ENCODE results near the gene RPN2. TPM values are rescaled to one million over a fixed set of nuclear protein-coding genes. Genes with fewer than 3 reads are reported as not detected.

The RPN2 gene
- total RNA-seq, 1 experiment from 2014 or later = 220 TPM

DNA sequence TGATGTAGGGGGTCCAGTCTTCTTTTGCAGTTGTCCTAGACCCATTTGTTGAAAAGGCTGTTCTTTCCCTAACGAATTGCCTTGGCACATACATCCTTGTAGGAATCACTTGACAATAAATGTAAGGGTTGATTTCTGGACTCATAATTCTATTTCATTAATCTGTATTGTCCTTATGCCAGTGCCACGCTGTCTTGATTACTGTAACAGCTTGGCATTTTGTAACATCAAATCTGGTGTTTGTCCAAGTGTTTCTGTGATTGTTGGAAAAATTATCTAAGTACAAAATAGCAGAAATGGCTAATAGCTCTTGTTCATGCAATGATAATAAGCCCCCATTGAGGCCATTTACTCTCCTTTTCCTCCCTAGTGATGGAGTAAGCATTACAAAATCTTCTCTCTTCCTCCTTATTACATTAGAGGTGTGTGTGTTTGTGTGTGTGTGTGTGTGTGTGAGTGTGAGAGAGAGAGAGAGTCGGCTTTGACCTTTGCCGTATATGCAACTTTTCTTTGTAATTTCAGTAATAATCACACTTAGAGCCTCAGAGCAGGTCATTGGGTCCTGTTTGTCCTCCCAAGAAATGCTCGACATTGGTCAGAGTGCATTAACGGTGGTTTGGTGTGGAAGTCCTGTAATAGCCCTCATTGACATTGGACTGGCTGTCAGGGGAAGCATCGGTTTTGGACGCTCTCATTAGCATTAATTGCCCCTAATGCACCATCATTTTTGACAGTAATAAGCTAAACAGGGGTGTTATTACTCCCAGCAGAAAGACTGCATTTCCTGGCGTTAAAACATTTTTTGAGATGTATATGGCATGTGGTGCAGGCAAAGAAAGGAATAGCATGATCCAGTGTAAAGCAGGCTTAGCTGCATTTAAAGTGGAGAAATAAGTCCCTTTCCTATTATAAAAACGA lies 40.9 kb downstream of the RPN2 start:
- no peak overlapping the region for H2AFZ ChIP-seq (ENCODE audit: low read depth, low read length, poor library complexity, severe bottlenecking)
- H3K9ac ChIP-seq (ENCODE audit: low read length) = no peak overlapping the region
- ChIA-PET POLR2A (no interaction called here), RAD21 (ENCODE audit: low non-redundant PET in 1 of 2, low total read pairs in 2 of 2, uncharacterized antibody in 2 of 2, unreplicated experiment in 2 of 2) (no interaction called here), CTCF (no interaction called here)
- H3K36me3 ChIP-seq (ENCODE audit: control insufficient read depth in 1 of 2, insufficient read depth in 2 of 2, low read length in 2 of 2) = peaks cover 42% of the 10 kb centered on the region in 2 experiments
- no peaks in the 10 kb centered on the region for H3K9me3 ChIP-seq (ENCODE audit: control insufficient read depth in 1 of 2, insufficient read depth in 1 of 2, low read depth in 1 of 2, low read length in 2 of 2)
- TF ChIP-seq TCF7L2 (IDR thresholded peaks at IDR 0.05; ENCODE audit: borderline replicate concordance, extremely low read depth, insufficient read depth, insufficient read length) (no peak), CBX3 (IDR thresholded peaks at IDR 0.05; ENCODE audit: low read depth) (no peak), JUND (IDR thresholded peaks at IDR 0.05) (no peak), SP1 (IDR thresholded peaks at IDR 0.05; ENCODE audit: low read depth) (no peak), POLR2A (IDR thresholded peaks at IDR 0.05; ENCODE audit: borderline replicate concordance, extremely low read depth, insufficient read depth, insufficient read length) (no peak), SIN3A (IDR thresholded peaks at IDR 0.05; ENCODE audit: low read depth) (no peak), EZH2phosphoT487 (IDR thresholded peaks at IDR 0.05; ENCODE audit: borderline replicate concordance) (no peak), EZH2 (IDR thresholded peaks at IDR 0.05) (no peak), SRF (IDR thresholded peaks at IDR 0.05; ENCODE audit: low read depth) (no peak), RAD21 (IDR thresholded peaks at IDR 0.05; ENCODE audit: low read depth) (no peak), ZNF274 (IDR thresholded peaks at IDR 0.05; ENCODE audit: low read depth, low read length) (no peak), CEBPB (IDR thresholded peaks at IDR 0.05; ENCODE audit: low read depth) (no peak), ELF1 (IDR thresholded peaks at IDR 0.05; ENCODE audit: borderline replicate concordance, low read depth) (no peak), EGR1 (IDR thresholded peaks at IDR 0.05; ENCODE audit: low read depth) (no peak), POLR2AphosphoS5 (IDR thresholded peaks at IDR 0.05; ENCODE audit: low read depth, low read length) (no peak)
- TF ChIP-seq, protein P1, sequence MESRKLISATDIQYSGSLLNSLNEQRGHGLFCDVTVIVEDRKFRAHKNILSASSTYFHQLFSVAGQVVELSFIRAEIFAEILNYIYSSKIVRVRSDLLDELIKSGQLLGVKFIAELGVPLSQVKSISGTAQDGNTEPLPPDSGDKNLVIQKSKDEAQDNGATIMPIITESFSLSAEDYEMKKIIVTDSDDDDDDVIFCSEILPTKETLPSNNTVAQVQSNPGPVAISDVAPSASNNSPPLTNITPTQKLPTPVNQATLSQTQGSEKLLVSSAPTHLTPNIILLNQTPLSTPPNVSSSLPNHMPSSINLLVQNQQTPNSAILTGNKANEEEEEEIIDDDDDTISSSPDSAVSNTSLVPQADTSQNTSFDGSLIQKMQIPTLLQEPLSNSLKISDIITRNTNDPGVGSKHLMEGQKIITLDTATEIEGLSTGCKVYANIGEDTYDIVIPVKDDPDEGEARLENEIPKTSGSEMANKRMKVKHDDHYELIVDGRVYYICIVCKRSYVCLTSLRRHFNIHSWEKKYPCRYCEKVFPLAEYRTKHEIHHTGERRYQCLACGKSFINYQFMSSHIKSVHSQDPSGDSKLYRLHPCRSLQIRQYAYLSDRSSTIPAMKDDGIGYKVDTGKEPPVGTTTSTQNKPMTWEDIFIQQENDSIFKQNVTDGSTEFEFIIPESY (IDR thresholded peaks at IDR 0.05; ENCODE audit: extremely low read depth, insufficient replicate concordance, low read length) = no peak
- TF ChIP-seq, protein P2, sequence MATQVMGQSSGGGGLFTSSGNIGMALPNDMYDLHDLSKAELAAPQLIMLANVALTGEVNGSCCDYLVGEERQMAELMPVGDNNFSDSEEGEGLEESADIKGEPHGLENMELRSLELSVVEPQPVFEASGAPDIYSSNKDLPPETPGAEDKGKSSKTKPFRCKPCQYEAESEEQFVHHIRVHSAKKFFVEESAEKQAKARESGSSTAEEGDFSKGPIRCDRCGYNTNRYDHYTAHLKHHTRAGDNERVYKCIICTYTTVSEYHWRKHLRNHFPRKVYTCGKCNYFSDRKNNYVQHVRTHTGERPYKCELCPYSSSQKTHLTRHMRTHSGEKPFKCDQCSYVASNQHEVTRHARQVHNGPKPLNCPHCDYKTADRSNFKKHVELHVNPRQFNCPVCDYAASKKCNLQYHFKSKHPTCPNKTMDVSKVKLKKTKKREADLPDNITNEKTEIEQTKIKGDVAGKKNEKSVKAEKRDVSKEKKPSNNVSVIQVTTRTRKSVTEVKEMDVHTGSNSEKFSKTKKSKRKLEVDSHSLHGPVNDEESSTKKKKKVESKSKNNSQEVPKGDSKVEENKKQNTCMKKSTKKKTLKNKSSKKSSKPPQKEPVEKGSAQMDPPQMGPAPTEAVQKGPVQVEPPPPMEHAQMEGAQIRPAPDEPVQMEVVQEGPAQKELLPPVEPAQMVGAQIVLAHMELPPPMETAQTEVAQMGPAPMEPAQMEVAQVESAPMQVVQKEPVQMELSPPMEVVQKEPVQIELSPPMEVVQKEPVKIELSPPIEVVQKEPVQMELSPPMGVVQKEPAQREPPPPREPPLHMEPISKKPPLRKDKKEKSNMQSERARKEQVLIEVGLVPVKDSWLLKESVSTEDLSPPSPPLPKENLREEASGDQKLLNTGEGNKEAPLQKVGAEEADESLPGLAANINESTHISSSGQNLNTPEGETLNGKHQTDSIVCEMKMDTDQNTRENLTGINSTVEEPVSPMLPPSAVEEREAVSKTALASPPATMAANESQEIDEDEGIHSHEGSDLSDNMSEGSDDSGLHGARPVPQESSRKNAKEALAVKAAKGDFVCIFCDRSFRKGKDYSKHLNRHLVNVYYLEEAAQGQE (IDR thresholded peaks at IDR 0.05; ENCODE audit: low read depth) = no peak
- TF ChIP-seq, protein P3, sequence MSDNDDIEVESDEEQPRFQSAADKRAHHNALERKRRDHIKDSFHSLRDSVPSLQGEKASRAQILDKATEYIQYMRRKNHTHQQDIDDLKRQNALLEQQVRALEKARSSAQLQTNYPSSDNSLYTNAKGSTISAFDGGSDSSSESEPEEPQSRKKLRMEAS (IDR thresholded peaks at IDR 0.05) = no peak
- H3K4me2 ChIP-seq (ENCODE audit: low read length) = no peak overlapping the region
- H3K4me3 ChIP-seq (replicated peaks in 1 of 2; ENCODE audit: low read depth in 1 of 2, low read length in 2 of 2) = no peak overlapping the region
- DNase-seq (ENCODE audit: low read depth, low spot score) (no peak), ATAC-seq (no peak)
- H4K20me1 ChIP-seq (ENCODE audit: insufficient read depth) = peaks cover 14% of the 10 kb centered on the region
- no peaks in the 10 kb centered on the region for H3K9me2 ChIP-seq (ENCODE audit: insufficient read depth)
- H3K4me1 ChIP-seq (ENCODE audit: control insufficient read depth in 1 of 2, insufficient read depth in 2 of 2, low read length in 2 of 2) = no peaks in the 10 kb centered on the region
- H3K27me3 ChIP-seq (ENCODE audit: insufficient read depth, low read length) = no peaks in the 10 kb centered on the region
- intact Hi-C loops (cut with micrococcal nuclease) = no loop called here
- peaks cover 24% of the 10 kb centered on the region for H3K79me2 ChIP-seq (ENCODE audit: insufficient read depth, low read length)
- BruUV-seq (replicated peaks) = TSS peak; percentile 3
- H3K27ac ChIP-seq (ENCODE audit: low read depth, low read length) = no peak overlapping the region

Data from HCT116 (cell line).